Skin epidermis (tissue), 12 donors: ENCODE data around the gene CCSER2.
A peak's percentile ranks its signal among the peaks of the same experiment; 100 is the strongest.
"Not testable (repeated sequence)": the region's sequence is repeated elsewhere in the genome, so short reads cannot be mapped to it uniquely, and the experiment has no call there.

Source experiments
- H3K27ac ChIP-seq, 21 experiments: fragments of 200-600 bp; sonication (generic) in 11 of 21; one replicate each; pipeline ENCODE4 v1.5.0; 2020; ENCODE audit warnings: mild to moderate bottlenecking in 3 of 21, inconsistent platforms in 2 of 21, moderate library complexity in 2 of 21
- H3K4me3 ChIP-seq, 7 experiments: fragments of 200-600 bp; sonication (generic) in 2 of 7; one replicate each; pipeline ENCODE4 v1.5.0; 2020; ENCODE audit warnings: inconsistent platforms in 2 of 7, mild to moderate bottlenecking in 2 of 7, moderate library complexity in 1 of 7

Gene CCSER2

GRCh38 chr10:84308481-84309304, 19.7 kb upstream of the CCSER2 start:
- H3K27ac ChIP-seq: peak overlapping the region in 1 of 21 experiments; percentile 9
- no peak overlapping the region for H3K4me3 ChIP-seq

GRCh38 chr10:84310470-84310869, 17.9 kb upstream of the CCSER2 start:
- Histone ChIP-seq H3K4me3 (no peak overlapping the region), H3K27ac (no peak overlapping the region)

GRCh38 chr10:84311576-84311975, 16.8 kb upstream of the CCSER2 start:
- H3K27ac ChIP-seq: no peak overlapping the region
- no peak overlapping the region for H3K4me3 ChIP-seq

GRCh38 chr10:84312816-84313215, 15.6 kb upstream of the CCSER2 start:
- H3K4me3 ChIP-seq: no peak overlapping the region
- H3K27ac ChIP-seq: no peak overlapping the region

- H3K4me3 ChIP-seq: no peak overlapping the region
- H3K27ac ChIP-seq: no peak overlapping the region
Observed at GRCh38 chr10:84314275-84314674, 14.1 kb upstream of the CCSER2 start.

- Histone ChIP-seq H3K4me3 (no peak overlapping the region), H3K27ac (no peak overlapping the region)
Observed at GRCh38 chr10:84317174-84317573, 11.2 kb upstream of the CCSER2 start.

- Histone ChIP-seq H3K4me3 (no peak overlapping the region), H3K27ac (no peak overlapping the region)
Observed at GRCh38 chr10:84321902-84322301, 6.5 kb upstream of the CCSER2 start.

GRCh38 chr10:84323566-84323965, 4.8 kb upstream of the CCSER2 start:
- H3K27ac ChIP-seq, H3K4me3 ChIP-seq: not testable (repeated sequence)

GRCh38 chr10:84326995-84327394, 1.4 kb upstream of the CCSER2 start:
- not testable (repeated sequence) for H3K4me3 ChIP-seq
- peak overlapping the region in 1 of 21 experiments; percentile 65 for H3K27ac ChIP-seq

- H3K4me3 ChIP-seq: peak overlapping the region; percentile 77 to 100 (median 94)
- H3K27ac ChIP-seq: peak overlapping the region; percentile 80 to 99 (median 93)
Observed at GRCh38 chr10:84329196-84329611, 815 bp downstream of the CCSER2 start.

- H3K4me3 ChIP-seq: peak overlapping the region in 4 of 7 experiments; percentile 77 to 100 (median 95)
- peak overlapping the region in 9 of 21 experiments; percentile 27 to 97 (median 85) for H3K27ac ChIP-seq
Observed at GRCh38 chr10:84329986-84330651, 1.7 kb downstream of the CCSER2 start.

GRCh38 chr10:84331091-84331490, 2.7 kb downstream of the CCSER2 start:
- Histone ChIP-seq H3K27ac (peak overlapping the region in 4 of 21 experiments; percentile 6 to 94 (median 88)), H3K4me3 (no peak overlapping the region)

GRCh38 chr10:84333864-84334451, 5.6 kb downstream of the CCSER2 start:
- H3K27ac ChIP-seq: peak overlapping the region in 1 of 21 experiments; percentile 10
- no peak overlapping the region for H3K4me3 ChIP-seq

GRCh38 chr10:84334811-84335210, 6.4 kb downstream of the CCSER2 start:
- H3K27ac ChIP-seq: peak overlapping the region in 1 of 21 experiments; percentile 1
- H3K4me3 ChIP-seq: no peak overlapping the region

GRCh38 chr10:84335516-84335915, 7.1 kb downstream of the CCSER2 start:
- no peak overlapping the region for H3K27ac ChIP-seq

GRCh38 chr10:84336406-84337090, 8.2 kb downstream of the CCSER2 start:
- Histone ChIP-seq H3K27ac (no peak overlapping the region), H3K4me3 (no peak overlapping the region)

More at GRCh38 chr10:84335516-84335915, 7.1 kb downstream of the CCSER2 start:
- H3K4me3 ChIP-seq: no peak overlapping the region

GRCh38 chr10:84337199-84337598, 8.8 kb downstream of the CCSER2 start:
- no peak overlapping the region for H3K27ac ChIP-seq
- H3K4me3 ChIP-seq: no peak overlapping the region

- H3K4me3 ChIP-seq: no peak overlapping the region
Observed at GRCh38 chr10:84339025-84339424, 10.6 kb downstream of the CCSER2 start.

GRCh38 chr10:84340187-84340586, 11.8 kb downstream of the CCSER2 start:
- no peak overlapping the region for H3K4me3 ChIP-seq
- H3K27ac ChIP-seq: no peak overlapping the region

More at GRCh38 chr10:84339025-84339424, 10.6 kb downstream of the CCSER2 start:
- no peak overlapping the region for H3K27ac ChIP-seq
